HG03442 (cell line): ENCODE data around the gene MGAT4A.
A peak's percentile ranks its signal among the peaks of the same experiment; 100 is the strongest.
"Not testable (repeated sequence)": the region's sequence is repeated elsewhere in the genome, so short reads cannot be mapped to it uniquely, and the experiment has no call there.

Source experiments
- ATAC-seq: cut with Tn5 transposase; IDR thresholded peaks from one replicate; pipeline ENCODE4 v1.9.1; 2021; ENCODE audit warnings: mild to moderate bottlenecking, moderate library complexity; ENCODE audit not compliant: unreplicated experiment

MGAT4A gene

DNA sequence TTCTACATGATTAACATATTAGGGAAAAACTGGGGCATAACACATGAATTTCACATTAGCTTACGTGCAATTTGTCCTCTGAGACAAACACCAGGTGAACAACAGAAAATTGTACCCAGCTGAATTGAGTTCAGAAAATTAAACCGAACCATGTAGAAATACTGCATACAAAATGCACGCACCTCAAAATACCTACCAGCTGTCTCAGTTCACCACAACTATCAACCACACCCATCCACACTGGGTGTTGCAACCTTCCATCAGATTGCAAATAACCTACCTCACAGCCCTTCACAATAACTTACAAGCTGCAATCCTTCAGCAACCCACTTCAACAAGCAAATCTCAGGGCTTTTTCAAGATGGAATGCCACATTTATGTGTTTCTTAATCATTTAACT lies 66.6 kb downstream of the MGAT4A start:
- ATAC-seq, result no peak

DNA sequence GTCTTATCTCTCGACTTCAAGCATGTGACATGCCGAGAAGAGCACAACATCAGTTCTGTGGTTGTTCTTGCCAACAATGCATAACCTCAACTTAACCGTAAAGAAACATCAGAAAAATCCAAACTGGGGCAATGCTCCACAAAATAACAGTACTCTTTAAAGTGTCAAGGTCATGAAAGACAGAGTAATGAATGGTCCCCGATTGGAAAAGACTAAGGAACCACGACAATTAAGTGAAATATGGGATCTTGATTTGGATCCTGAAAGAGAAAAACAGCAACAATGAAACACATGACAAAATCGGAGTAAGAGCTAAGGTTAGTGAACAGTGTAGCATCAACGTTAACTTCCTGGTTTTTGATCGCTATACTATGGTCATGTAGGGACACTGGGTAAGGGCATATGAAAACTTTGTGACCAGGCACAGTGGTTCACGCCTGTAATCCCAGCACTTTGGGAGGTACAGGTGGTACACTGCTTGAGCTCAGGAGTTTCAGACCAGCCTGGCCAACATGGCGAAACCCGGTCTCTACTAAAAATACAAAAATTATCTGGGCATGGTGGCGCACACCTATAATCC lies 67.3 kb downstream of the MGAT4A start:
- ATAC-seq, result no peak

DNA sequence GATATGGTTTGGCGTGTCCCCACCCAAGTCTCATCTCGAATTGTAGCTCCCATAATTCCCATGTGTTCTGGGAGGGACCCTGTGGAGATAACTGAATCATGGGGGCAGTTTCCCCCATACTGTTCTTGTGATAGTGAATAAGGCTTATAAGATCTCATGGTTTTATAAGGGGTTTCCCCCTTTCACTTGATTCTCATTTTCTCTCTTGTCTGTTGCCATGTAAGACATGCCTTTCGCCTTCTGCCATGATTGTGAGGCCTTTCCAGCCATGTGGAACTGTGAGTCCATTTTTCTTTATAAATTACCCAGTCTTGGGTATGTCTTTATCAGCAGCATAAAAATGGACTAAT lies 71.5 kb downstream of the MGAT4A start:
- not testable (repeated sequence) for ATAC-seq

DNA sequence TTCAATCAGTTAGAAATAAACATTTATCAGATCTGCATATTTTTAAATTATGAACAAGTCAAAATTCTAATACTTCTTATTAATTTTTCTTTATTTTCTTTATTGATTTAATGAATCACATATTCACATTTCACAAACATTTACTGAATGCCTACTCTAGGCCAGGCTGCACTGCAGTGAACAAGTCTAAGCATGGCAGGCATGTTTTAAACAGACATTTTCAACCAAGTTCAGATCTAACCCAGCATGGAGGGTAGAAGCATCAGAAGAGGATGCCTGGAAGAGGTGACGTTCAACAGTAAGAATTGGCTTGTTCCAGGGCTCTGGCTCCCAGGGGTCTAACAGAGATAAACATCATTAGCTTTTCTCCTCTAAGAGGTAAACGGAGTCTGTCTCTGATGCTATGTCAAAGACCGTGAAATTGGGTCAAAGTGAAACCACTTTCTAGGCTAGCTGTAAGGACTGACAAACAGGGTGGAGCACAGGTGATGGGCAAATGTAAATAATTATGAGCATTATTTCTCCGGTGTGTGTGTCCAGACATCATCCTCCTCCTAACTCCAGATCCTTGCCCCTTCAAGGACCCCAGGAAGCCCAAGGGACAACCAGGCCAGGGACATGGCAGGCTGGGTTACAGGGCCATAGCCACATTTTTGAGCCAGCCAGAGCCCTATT lies 72.0 kb downstream of the MGAT4A start:
- ATAC-seq, result no peak

DNA sequence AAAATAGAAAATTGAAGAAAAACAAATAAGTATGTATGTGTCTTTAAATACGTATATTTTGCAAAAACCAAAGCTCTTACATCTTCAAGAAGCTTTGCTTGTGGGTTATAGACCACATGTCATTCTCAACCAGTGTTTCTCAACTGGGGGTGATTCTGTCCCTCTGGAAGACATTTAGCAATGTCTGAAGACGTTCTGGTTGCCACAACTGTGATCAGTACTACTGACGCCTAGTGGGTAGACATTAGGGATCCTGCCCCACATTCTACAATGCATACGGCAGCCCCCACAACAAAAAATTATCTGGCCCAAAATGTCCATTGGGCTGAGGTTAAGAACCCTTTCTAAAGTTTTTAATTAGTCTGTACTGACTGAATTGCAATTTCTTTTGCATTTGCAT lies 74.1 kb downstream of the MGAT4A start:
- no peak for ATAC-seq

DNA sequence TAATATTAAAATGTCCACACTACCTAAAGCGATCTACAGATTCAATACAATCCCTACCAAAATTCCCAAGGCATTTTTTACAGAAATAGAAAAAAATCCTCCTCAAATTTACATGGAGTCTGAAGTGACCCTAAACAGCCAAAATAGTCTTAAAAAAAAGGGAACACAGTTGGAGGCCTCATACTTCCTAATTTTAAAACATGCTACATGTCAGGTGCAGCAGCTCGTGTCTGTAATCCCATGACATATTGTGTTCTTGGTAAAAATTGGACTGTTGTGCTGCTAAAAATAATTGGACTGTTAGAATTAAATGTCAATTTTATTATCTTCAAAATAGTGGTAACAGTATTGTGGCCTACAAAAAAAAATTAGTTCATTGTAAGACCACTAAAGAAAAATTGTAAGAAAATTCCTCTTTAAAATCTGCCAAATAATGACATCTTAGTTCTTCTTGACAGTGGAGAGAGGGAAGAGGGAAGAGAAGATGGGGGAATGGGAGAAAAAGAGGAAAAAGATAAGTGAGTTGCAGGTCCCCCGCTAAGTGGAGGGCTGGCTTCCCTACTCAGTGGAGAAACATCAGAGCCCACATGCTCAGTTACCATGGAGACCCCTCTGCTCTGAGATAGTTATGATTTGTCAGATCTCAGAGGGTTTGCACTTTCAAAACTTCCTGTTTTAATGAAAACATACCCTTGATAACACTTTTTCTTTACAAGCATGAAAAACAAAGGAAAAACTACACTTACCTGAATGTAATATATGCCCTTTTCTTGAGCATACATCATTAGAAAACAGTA lies 76.0 kb downstream of the MGAT4A start:
- no peak for ATAC-seq

DNA sequence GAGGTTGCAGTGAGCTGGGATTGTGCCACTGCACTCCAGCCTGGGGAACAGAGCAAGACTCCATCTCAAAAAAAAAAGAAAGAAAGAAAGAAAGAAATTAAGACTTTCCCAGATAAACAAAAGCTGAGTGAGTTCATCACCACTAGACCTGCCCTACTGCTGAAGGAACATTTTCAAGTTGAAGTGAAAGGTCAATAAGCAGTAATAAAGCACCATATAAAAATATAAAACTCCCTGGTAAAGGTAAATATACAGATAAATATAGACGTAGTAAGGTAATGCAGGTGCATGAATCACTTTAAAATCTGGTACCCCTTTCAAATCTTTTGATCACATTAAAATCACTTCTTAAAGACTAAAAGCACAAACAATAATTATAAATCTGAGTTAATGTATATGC lies 79.9 kb downstream of the MGAT4A start:
- no peak for ATAC-seq

DNA sequence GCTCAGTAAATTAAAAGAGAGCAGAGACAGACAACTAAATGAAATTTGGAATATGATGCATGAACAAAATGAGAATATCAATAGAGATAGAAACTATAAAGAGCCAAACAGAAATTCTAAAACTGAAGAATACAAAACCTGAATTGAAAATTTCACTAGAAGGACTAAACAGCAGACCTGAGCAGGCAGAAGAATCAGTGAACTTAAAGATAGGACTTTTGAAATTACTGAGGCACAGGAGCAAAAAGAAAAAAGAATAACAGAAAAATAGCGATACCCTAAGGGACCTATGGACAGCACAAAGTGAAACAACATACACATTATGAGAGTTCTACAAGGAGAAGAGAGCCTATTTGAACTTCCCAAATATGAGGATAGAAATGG lies 80.9 kb downstream of the MGAT4A start:
- ATAC-seq, result no peak

DNA sequence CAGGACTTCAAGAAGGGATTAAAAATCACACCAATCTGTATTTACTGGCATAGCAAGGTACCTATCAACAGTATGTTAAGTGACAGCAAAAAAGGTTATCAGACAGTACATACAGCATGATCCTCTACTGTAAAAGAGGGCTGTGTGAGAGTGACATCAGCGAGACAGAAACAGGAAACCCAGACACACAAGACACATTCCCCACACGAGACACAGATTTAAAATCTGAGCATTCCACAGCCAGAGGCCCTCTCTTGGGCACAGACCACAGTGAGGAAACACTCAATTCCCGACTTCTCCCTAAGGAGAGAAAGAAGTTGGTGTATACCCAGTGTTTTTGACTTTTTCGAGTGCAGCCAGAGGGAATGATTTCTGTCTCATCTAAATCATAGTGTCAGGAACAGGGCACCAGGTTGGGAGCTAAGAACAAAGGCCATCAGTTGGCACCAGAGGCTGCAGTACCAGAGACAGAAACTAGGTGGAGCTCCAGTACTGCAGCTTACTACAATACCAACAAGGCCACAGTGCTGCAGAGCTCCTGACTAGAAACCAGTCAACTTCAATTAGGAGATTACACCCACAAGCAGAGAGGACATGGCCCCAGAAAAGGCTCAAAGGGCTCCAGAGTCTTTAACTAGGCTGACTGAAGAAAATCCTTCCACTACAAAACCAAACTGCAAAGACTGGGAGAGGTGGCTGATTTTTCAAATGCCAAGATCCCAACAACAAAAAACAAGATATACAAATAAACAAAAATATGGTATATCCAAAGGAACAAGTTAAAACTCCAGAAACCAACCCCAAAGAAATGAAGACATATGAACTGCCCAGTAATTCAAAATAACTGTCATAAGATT lies 81.6 kb downstream of the MGAT4A start:
- ATAC-seq, result peak; percentile 41

DNA sequence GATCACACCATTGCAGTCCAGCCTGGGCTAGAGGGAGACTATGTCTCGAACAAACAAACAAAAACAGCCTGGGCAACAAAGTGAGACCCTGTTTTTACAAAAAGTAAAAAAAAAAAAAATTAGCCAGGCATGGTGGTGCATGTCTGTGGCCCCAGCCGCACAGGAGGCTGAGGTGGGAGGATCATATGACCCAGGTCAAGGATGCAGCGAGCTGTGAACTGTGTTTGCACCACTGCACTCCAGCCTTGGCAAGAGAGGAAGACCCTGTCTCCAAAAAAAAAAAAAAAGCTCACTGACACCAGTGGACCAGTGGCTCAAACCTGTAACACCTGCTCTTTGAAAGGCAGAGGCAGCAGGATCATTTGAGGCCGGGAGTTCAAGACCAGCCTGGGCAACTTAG lies 82.5 kb downstream of the MGAT4A start:
- no peak for ATAC-seq

DNA sequence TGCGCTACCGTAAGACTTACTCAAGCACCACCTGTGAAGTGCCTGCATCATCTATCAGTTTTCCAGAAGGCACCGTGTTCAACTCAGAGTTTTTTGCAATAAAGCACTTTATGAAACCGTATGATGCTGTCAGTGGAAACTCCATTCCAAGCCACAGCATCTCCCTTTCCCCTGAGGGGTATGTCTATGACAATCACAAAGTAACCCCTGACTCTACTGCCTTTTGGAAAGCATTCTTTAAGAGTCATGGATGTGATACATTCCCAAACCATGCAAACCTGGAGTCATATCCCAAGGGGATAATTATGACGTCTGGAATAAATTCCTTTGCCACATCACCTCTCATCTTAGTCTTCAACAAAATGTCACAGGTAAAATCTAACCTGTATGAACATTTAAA lies 83.3 kb downstream of the MGAT4A start:
- ATAC-seq, result no peak

DNA sequence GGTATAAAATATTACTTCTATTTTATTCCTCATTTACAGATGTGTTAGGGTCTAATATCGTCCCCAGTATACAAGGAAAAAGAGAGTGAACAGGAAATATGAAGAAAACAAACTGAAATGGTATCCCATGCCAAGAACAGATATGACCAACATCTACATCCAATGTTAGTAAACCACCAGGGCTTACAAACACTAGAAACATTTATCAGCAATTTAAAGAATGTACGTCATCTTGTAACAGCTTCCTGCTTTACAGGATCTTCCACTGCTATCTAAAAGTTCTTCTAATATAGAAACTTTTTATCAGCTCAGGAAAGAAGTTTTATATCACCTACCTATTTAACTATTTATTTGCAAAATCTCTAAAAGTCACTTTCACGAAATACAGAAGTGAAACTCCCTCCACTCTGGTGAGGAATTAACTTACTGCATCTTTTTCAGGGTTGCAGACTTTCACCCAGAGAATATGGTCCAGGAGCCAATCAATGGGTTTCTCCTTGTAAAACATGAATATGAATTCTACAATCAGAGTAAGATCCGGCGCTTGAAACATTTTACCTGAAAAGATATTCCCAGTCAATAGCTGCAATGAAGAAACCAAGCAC lies 87.3 kb downstream of the MGAT4A start:
- no peak for ATAC-seq

DNA sequence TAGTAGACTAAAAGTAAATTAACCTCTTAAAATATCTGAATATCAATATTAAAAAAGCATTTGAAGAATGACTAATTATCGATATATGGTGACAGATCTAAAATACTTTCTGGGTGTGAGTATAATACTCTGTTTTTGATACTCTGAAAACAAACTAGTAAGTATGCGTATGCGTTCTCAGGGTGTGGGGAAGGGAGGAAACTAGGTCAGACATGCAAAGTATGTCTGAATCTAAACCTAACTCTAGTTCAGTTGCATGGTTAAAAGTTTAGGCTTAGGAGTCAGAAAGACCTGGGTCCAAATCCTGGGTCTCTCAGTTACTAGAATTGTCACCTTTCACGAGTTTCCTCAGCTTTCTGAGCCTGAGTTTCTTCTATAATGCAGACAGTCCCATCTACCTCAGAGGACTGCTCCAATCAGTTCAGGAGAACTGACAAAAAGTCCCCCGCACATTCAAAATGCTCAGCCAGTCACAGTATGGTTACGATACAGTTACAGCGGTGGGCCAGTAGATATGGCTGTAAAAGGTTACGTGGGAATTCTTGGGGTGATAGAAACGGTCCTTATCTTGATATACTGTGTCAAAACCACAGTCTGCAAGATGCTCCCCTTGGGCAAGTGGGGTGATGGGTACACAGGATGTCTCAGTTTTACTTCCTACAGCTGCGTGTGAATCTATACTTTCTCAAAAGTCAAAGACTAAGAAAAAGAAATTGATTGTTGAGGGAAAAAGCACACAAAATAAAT lies 93.4 kb downstream of the MGAT4A start:
- peak; percentile 77 for ATAC-seq

DNA sequence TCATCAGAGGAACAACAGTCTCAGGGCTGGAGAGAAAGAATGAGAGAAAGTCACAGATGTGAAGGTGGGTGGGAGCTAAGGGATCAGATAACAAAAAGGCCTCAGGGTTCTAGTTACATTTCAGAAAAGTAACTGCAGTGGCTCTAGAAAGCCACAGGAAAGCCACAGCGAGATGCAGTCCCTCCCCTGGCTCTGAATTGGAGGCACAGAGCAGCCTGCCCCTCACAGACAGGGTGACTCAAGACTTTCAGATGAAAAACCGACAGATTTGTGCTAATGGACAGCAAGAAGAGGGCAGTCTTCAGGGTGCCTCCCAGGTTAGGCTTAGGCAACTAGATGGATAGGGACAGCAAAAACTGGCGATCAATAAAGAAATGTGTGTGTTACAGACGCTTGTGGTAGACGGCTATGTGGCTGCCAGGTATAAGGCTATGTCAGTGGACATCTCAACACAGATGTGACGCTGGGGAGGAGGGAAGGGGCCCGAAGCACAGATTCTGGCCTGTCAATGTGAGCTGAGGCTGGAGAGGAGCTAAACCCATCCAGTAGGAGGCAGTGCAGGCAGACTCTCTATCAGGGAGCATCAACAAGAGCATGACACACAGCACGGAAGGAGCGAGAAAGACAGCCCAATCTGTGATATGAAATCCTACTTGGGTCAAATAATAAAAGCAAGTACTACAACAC lies 96.4 kb downstream of the MGAT4A start:
- no peak for ATAC-seq

DNA sequence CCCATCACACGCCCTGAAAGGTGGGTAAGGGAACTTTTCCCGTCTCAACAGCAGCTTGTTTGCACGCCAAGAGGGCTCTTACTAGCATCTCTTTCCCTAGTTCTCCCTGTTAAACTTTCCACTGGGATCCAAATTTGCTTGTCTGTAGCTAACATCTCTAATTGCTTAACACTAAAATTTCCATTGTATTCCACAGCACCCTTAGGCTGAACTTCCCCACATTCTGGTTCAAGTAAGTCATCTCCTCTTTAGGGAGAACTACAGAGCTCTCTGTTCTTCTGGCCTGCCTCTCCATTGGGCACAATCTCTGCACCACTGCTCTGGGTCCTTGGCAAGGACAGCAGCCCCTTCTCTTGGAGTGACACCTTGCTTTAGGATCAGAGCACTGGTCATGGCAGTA lies 98.6 kb downstream of the MGAT4A start:
- no peak for ATAC-seq

DNA sequence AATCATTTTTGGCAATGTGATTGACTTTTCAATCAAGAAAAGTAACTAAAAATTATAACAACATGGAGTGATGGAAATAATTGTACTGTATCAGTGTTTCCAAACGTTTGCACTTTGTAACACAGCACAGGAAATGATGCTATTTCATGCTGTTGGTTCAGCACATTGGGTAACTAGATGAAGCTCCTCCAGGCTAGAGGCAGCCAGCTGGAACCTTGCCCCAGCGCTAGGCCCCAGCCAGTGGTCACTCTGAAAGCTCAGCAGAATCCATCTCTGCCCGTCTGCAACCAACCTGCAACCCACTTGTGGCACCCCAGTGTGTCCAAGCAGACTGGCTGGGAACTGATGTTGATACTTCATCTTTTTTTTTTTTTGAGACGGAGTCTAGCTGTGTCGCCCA lies 107.3 kb downstream of the MGAT4A start:
- ATAC-seq, result no peak

DNA sequence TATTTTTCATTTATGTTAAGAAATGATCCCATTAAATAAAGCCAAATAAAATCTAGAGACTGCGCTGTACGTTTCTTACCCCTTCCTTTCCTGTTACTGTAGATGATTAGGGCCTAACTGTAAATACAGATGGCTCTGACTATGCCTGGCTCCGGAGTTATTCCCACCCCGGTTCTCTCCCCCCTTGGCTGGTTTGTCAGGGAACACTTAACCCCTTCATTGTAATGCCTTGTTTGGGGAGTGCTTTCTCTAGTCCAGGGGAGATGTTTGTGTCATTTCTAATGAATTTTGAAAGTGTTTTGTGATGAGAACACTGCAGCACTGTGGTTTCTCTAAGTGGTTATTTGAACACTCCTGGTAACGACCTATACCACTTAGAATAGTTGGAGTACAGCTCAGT lies 113.8 kb downstream of the MGAT4A start:
- no peak for ATAC-seq

DNA sequence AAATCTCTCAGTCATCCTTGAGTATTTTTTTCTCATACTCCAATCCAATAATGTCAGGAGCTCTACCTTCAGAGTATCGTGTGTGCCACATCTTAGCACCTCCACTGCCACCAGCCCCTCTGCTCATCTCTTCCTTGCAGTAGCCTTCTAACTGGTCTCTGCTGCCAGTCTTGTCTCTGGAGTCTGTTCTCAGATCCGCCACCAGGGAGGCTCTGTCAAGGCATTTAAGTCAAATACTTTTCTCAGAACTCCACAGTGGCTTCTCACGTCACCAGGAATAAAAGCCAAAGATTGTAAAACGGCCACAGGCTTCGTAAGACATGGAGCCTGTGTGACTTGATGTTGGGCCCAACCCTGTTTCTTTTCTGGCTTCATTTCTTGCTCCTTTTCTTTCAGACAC lies 115.5 kb downstream of the MGAT4A start:
- ATAC-seq, result no peak

DNA sequence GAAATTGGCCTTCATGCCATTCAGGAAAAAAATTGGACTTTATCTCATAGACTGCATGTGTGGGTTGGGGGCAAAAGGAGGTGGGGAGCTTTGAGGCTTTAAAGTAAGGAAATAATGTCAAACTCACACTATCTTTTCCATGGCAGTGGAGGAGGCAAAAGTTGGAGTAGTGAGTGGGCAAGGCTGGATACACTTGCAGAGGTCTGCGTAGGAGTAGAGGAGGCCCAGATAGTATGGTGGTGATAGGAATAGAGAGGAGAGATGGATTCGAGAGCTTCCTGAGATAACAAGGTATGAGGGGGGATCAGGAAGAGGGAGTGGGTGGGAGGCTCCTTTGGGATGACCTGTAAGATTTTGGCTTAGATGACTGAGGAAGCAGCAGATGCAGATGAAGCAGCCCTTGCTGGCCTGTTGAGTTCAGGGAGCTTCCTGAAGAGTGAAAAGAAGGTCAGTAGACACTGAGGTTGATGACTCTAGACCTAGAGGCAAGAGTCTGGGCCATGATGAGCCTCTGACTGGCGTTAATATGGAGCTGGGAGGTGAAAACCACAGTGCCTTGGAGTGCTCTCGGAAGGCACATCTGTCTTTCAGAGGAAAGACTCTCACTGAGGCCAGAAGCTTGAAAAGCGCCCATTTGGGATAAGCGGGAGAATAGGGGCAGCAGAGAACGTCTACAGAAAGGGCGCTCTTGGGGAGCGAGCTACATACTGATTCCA lies 116.8 kb downstream of the MGAT4A start:
- no peak for ATAC-seq
